H1 (cell line): ENCODE results near the gene SHISAL1.

Experiments used
- ASH2L ChIP-seq: fragments of 200-600, 300-600 bp; sonication (generic); IDR thresholded peaks from one replicate; pipeline ENCODE4 v1.7.1; 2017; ENCODE audit warnings: low read length
- BRCA1 ChIP-seq: IDR thresholded peaks from 2 replicates; pipeline ENCODE4 v1.6.1; 2012; ENCODE audit warnings: low read depth, low read length, improper control_type of control experiment
- CEBPB ChIP-seq: IDR thresholded peaks from 2 replicates; pipeline ENCODE4 v1.6.1; 2012; ENCODE audit warnings: low read depth, low read length
- CTCF ChIP-seq, 3 experiments: IDR thresholded peaks; 1 replicate in 2 of 3; 2 replicates in 1 of 3; pipeline versions ENCODE4 v1.5.1 to v1.6.1; 2011; ENCODE audit warnings: low read length in 3 of 3, mild to moderate bottlenecking in 3 of 3, inconsistent platforms in 2 of 3, low read depth in 1 of 3, moderate library complexity in 1 of 3; ENCODE audit not compliant: insufficient read depth in 1 of 3; ENCODE audit errors: control extremely low read depth in 1 of 3
- GABPA ChIP-seq: IDR thresholded peaks from 2 replicates; pipeline ENCODE4 v1.6.1; 2011; ENCODE audit warnings: mild to moderate bottlenecking, low read length, moderate library complexity, borderline replicate concordance; ENCODE audit not compliant: insufficient read depth
- GTF2F1 ChIP-seq: IDR thresholded peaks from 2 replicates; pipeline ENCODE4 v1.6.1; 2012; ENCODE audit warnings: low read depth, low read length, improper control_type of control experiment, borderline replicate concordance
- KDM1A ChIP-seq: fragments of 200-600, 300-600 bp; sonication (generic); IDR thresholded peaks from 2 replicates; pipeline ENCODE4 v1.7.1; 2016; ENCODE audit warnings: mild to moderate bottlenecking, low read length, borderline replicate concordance
- POLR2A ChIP-seq, 2 experiments: IDR thresholded peaks; 1 replicate in 1 of 2; 2 replicates in 1 of 2; pipeline ENCODE4 v1.6.1; 2011; ENCODE audit warnings: low read depth in 2 of 2, low read length in 2 of 2, mild to moderate bottlenecking in 2 of 2; ENCODE audit errors: control extremely low read depth in 1 of 2
- RAD21 ChIP-seq, 2 experiments: IDR thresholded peaks in 1 of 2; conservative IDR thresholded peaks in 1 of 2; 2 replicates each; pipeline ENCODE4 v1.6.1; 2011; ENCODE audit warnings: low read depth in 2 of 2, low read length in 2 of 2, improper control_type of control experiment in 1 of 2, inconsistent platforms in 1 of 2, mild to moderate bottlenecking in 1 of 2, moderate library complexity in 1 of 2
- RFX5 ChIP-seq: IDR thresholded peaks from 2 replicates; pipeline ENCODE4 v1.6.1; 2011; ENCODE audit warnings: low read depth, low read length, improper control_type of control experiment, borderline replicate concordance
- TBP ChIP-seq: IDR thresholded peaks from 2 replicates; pipeline ENCODE4 v1.6.1; 2011; ENCODE audit warnings: low read depth, low read length, improper control_type of control experiment
- ZNF274 ChIP-seq: IDR thresholded peaks from 2 replicates; pipeline ENCODE4 v1.7.0; 2012; ENCODE audit warnings: low read length, borderline replicate concordance; ENCODE audit errors: extremely low read depth

- TF ChIP-seq CEBPB (no peak), BRCA1 (no peak), KDM1A (no peak), ZNF274 (no peak), POLR2A (IDR thresholded peaks at IDR 0.05; ENCODE audit: control extremely low read depth in 1 of 2, low read depth in 2 of 2, low read length in 2 of 2) (no peak), CTCF (IDR thresholded peaks at IDR 0.05; ENCODE audit: control extremely low read depth in 1 of 3, insufficient read depth in 1 of 3, low read depth in 1 of 3, low read length in 3 of 3) (no peak), RAD21 (IDR thresholded peaks at IDR 0.05 in 1 of 2, conservative IDR thresholded peaks at IDR 0.05 in 1 of 2; ENCODE audit: low read depth in 2 of 2, low read length in 2 of 2) (no peak), ASH2L (no peak), RFX5 (no peak), TBP (no peak), GTF2F1 (no peak), GABPA (no peak)
These were observed 25.5 kb downstream of the SHISAL1 start for GRCh38 chr22:44287121-44287693.
